Measurements from ENCODE around the gene GET4. TPM values are rescaled to one million over a fixed set of nuclear protein-coding genes. Genes with fewer than 3 reads are reported as not detected.
"Not testable (repeated sequence)": the region's sequence is repeated elsewhere in the genome, so short reads cannot be mapped to it uniquely, and the experiment has no call there.

Gene GET4
- total and polyA plus RNA-seq, 9 donors: 26.6 to 50.2 (median 41.1) TPM

DNA sequence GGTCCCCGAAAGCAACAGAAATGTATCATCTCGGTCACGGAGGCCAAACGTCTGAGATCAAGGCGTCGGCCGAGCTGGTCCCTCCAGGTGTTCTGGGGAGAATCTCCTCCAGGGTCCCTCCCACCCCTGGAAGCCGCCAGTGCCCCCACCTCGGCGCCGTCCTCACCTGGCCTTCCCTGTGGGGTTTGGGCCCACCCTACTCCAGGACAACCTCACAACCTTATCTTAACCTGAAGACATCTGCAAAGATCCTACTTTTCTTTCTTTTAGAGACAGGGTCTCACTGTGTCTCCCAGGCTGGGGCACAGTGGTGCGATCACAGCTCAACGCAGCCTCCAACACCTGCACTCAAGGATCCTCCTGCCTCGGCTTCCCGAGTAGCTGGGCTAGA, 44.7 kb downstream of the GET4 start:
- no peak for DNase-seq
- Histone ChIP-seq H3K4me3 (ENCODE audit: low read length) (no peak overlapping the region), H3K27ac (ENCODE audit: low read length) (no peak overlapping the region), H3K27me3 (ENCODE audit: control insufficient read depth, insufficient read depth, low read length) (no peaks in the 10 kb centered on the region), H3K9me3 (replicated peaks; ENCODE audit: control insufficient read depth, low read depth, low read length) (no peaks in the 10 kb centered on the region), H3K36me3 (ENCODE audit: control insufficient read depth, insufficient read depth, low read length) (no peaks in the 10 kb centered on the region), H3K4me1 (ENCODE audit: control insufficient read depth, insufficient read depth, low read length) (peaks cover 33% of the 10 kb centered on the region)
- WGBS (ENCODE audit: insufficient coverage): 89% methylated on average over 11 of the region's 15 CpGs

DNA sequence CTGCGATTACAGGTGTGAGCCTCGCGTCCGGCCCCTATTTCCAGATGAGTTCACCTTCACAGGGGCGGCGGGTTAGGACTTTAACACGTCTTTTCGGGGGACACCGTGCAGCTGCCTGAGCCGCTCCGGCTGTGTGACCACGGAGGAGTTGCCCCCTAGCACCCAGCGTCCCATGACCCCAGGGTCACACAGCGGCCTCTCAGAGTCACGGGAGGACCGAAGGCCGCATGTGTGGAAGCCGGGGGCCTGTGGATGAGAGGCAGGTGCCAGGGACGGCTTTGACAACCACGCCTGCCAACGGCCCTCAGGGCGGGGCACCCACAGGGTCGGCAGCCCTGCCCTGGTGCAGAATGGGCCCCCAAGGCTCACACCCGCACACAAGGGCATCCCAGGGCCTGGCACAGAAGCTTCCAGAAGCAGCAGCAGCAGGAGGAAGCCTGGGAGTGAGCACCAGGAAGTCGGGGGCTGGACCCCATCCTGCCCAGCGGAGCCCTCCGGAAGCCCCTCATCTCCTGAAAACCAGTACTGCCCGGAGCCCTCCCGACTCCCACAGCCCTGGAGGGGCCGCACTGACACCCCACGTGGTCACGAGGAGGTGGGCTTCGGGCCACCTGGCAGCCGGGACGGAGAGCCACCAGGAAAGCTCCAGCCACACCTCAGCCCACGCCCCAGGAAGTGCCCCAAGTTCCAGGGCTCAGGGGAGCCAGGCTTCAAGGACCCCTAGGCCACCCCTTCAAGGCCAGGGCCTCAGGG, 45.4 kb downstream of the GET4 start:
- Histone ChIP-seq H3K27me3 (ENCODE audit: control insufficient read depth, insufficient read depth, low read length) (no peaks in the 10 kb centered on the region), H3K27ac (ENCODE audit: low read length) (no peak overlapping the region), H3K36me3 (ENCODE audit: control insufficient read depth, insufficient read depth, low read length) (no peaks in the 10 kb centered on the region), H3K9me3 (replicated peaks; ENCODE audit: control insufficient read depth, low read depth, low read length) (no peaks in the 10 kb centered on the region), H3K4me3 (ENCODE audit: low read length) (no peak overlapping the region), H3K4me1 (ENCODE audit: control insufficient read depth, insufficient read depth, low read length) (peaks cover 28% of the 10 kb centered on the region)
- DNase-seq: no peak
- WGBS (ENCODE audit: insufficient coverage): 79% methylated on average over 35 of the region's 36 CpGs

DNA sequence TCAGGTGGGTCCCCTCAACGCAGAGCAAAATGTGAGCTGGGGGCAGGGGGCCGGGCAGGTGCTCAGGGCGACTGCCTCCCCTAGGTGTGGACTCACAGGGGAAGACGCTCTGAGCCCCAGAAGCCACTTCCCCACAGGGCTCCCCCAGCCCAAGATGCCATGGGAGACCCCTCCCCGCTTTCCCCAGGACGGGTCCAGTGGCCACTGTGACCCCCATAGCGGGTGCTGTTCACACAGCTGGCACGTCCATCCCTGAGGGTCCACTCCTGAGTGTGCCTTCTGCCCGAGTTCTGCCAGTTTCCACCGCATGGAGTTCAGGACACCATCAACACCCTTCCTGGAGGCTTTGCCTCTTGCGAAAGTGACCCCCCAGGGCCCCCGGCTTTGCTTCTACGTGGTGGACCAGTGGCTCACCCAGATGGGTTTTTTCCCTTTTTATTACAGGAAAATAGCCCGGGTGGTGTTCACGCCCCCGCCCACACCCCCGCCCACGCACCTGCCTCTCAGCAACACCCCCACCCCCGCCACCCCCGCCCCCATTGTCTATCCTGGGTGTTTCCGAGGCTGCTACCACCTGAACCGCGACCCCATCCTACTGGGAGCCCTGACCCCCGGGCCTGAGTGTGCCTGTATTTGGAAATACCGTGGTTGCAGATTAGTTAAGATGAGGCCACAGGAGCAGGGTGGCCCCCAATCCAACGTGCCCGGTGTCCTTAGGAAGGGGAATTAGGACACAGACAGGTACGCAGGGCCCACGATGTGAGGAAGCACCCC, 46.2 kb downstream of the GET4 start:
- H3K27ac ChIP-seq (ENCODE audit: low read length): no peak overlapping the region

DNA sequence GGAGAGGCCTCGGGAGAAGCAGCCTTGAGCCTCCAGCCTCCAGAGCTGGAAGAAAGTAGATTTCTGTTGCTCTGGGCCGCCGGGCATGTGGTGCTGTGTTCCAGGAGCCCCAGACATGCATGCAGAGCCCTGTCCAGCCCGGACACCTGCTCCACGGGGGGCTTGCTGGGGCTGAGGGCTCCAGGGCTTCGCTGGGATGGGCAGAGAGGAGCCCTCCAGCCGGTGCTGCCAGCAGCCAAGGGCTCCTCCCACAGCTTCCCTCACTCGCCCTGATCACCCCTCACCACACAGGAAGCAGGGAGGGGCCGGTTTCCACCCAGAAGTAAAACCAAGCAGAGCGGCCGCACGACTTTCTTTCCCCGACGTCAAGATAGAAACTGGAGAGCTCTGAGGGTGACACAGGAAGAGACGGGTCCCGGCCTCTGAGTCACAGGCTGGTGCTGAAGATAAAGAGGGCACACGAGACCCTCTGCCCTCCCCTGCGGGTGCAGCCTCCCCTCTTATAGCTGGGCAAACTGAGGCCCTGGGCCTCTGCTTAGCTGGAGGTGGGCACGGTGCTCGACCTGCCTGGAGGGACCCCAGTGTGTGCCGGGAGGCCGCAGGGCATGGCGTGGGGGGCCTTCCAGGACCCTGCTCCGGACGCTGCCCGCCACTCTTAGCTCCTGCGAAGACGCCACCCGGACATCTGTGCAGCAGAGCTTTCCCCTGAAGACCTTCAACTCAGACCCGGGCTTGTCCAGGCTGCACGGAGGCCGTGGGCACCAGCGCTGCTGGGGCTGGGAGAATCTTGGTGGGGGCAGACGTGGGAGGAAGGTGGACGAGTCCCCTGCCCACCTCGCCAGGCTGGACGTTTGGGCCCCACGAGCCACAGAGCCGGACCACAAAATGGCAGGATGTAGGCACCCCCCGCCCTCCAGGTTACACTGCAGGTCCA, 47.0 kb downstream of the GET4 start:
- peaks cover 29% of the 10 kb centered on the region for H3K4me1 ChIP-seq (ENCODE audit: control insufficient read depth, insufficient read depth, low read length)
- no peak overlapping the region for H3K4me3 ChIP-seq (ENCODE audit: low read length)
- H3K9me3 ChIP-seq (replicated peaks; ENCODE audit: control insufficient read depth, low read depth, low read length): no peaks in the 10 kb centered on the region
- no peaks in the 10 kb centered on the region for H3K36me3 ChIP-seq (ENCODE audit: control insufficient read depth, insufficient read depth, low read length)
- no peaks in the 10 kb centered on the region for H3K27me3 ChIP-seq (ENCODE audit: control insufficient read depth, insufficient read depth, low read length)
- peak; percentile 80 for DNase-seq
- H3K27ac ChIP-seq (ENCODE audit: low read length): peak overlapping the region; percentile 13
- WGBS (ENCODE audit: insufficient coverage): 49% methylated on average over 36 of the region's 40 CpGs

More for the DNA sequence above, 46.2 kb downstream of the GET4 start:
- no peak overlapping the region for H3K4me3 ChIP-seq (ENCODE audit: low read length)
- no peak for DNase-seq
- no peaks in the 10 kb centered on the region for H3K9me3 ChIP-seq (replicated peaks; ENCODE audit: control insufficient read depth, low read depth, low read length)
- H3K36me3 ChIP-seq (ENCODE audit: control insufficient read depth, insufficient read depth, low read length): no peaks in the 10 kb centered on the region
- peaks cover 28% of the 10 kb centered on the region for H3K4me1 ChIP-seq (ENCODE audit: control insufficient read depth, insufficient read depth, low read length)
- H3K27me3 ChIP-seq (ENCODE audit: control insufficient read depth, insufficient read depth, low read length): no peaks in the 10 kb centered on the region
- WGBS (ENCODE audit: insufficient coverage): 59% methylated on average over 20 of the region's 29 CpGs

DNA sequence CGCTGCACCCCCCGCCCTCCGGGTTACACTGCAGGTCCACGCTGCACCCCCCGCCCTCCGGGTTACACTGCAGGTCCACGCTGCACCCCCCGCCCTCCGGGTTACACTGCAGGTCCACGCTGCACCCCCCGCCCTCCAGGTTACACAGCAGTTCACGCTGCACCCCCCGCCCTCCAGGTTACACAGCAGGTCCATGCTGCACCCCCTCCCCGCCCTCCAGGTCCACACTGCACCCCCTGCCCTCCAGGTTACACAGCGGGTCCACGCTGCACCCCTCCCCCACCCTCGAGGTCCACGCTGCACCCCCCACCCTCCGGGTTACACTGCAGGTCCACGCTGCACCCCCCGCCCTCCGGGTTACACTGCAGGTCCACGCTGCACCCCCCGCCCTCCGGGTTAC, 47.7 kb downstream of the GET4 start:
- WGBS (ENCODE audit: insufficient coverage): 69% methylated on average over 3 of the region's 25 CpGs
- H3K4me3 ChIP-seq (ENCODE audit: low read length); H3K9me3 ChIP-seq (replicated peaks; ENCODE audit: control insufficient read depth, low read depth, low read length); DNase-seq; H3K27me3 ChIP-seq (ENCODE audit: control insufficient read depth, insufficient read depth, low read length); H3K27ac ChIP-seq (ENCODE audit: low read length); H3K36me3 ChIP-seq (ENCODE audit: control insufficient read depth, insufficient read depth, low read length): not testable (repeated sequence)
- peaks cover 35% of the 10 kb centered on the region for H3K4me1 ChIP-seq (ENCODE audit: control insufficient read depth, insufficient read depth, low read length)

DNA sequence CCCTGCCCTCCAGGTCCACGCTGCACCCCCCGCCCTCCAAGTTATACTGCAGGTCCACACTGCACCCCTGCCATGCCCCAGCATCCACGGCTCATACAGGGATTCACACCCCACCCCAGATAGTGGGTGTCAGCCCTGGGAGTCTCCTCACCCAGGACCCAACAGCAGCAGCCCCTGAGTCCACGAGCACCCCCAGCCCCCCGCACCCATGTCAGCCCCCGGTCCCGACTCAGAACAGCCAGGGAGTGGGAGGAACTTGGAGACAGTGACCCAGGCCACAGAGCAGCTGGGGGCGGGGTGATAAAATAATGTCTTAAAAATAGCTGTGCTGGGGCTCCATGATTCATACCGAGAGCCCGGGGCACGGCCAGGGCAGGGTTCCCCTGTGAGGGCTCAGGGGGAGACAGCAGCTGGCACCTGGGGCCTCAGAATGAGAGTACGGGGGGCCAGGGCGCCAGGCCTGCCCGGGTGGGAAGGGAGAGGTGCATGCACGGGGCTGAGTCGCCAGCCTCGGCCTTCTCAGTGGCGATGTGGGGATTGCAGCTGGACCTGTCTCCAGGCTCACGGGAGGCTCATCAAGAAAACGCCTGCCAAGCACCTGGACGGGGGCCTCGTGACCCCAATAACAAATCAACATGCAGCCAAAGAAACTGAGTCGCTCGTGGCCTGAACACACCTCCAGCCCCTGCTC, 48.3 kb downstream of the GET4 start:
- peak; percentile 66 for DNase-seq
- Histone ChIP-seq H3K27ac (ENCODE audit: low read length) (no peak overlapping the region), H3K4me1 (ENCODE audit: control insufficient read depth, insufficient read depth, low read length) (peaks cover 40% of the 10 kb centered on the region)

DNA sequence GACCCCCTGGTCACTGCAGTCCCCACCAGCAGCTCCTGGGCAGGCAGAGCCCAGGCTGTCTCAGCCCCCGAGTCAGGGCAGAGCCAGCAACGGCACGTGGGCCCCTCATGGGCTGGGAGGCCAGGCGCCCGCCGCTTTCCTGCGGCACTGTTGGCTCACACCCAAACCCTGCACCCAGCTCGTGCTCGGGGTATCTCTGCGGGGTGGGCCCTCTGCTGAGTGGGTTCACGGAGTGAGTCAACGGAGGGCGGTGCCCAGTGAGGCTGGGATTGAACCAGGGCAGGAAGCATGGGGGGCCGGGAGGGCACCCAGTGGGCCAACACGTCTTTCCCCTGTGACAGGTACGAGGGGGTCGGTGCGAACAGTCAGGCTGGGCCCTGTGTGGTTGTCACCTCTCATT, 49.2 kb downstream of the GET4 start:
- no peak for DNase-seq
- no peak overlapping the region for H3K4me3 ChIP-seq (ENCODE audit: low read length)
- no peaks in the 10 kb centered on the region for H3K36me3 ChIP-seq (ENCODE audit: control insufficient read depth, insufficient read depth, low read length)
- no peaks in the 10 kb centered on the region for H3K27me3 ChIP-seq (ENCODE audit: control insufficient read depth, insufficient read depth, low read length)
- peaks cover 40% of the 10 kb centered on the region for H3K4me1 ChIP-seq (ENCODE audit: control insufficient read depth, insufficient read depth, low read length)
- 78% methylated on average over 14 of the region's 18 CpGs for WGBS (ENCODE audit: insufficient coverage)
- no peak overlapping the region for H3K27ac ChIP-seq (ENCODE audit: low read length)
- no peaks in the 10 kb centered on the region for H3K9me3 ChIP-seq (replicated peaks; ENCODE audit: control insufficient read depth, low read depth, low read length)

More for the DNA sequence above, 48.3 kb downstream of the GET4 start:
- Histone ChIP-seq H3K4me3 (ENCODE audit: low read length) (no peak overlapping the region), H3K36me3 (ENCODE audit: control insufficient read depth, insufficient read depth, low read length) (no peaks in the 10 kb centered on the region), H3K27me3 (ENCODE audit: control insufficient read depth, insufficient read depth, low read length) (no peaks in the 10 kb centered on the region), H3K9me3 (replicated peaks; ENCODE audit: control insufficient read depth, low read depth, low read length) (no peaks in the 10 kb centered on the region)
- 31% methylated on average over 16 of the region's 24 CpGs for WGBS (ENCODE audit: insufficient coverage)

DNA sequence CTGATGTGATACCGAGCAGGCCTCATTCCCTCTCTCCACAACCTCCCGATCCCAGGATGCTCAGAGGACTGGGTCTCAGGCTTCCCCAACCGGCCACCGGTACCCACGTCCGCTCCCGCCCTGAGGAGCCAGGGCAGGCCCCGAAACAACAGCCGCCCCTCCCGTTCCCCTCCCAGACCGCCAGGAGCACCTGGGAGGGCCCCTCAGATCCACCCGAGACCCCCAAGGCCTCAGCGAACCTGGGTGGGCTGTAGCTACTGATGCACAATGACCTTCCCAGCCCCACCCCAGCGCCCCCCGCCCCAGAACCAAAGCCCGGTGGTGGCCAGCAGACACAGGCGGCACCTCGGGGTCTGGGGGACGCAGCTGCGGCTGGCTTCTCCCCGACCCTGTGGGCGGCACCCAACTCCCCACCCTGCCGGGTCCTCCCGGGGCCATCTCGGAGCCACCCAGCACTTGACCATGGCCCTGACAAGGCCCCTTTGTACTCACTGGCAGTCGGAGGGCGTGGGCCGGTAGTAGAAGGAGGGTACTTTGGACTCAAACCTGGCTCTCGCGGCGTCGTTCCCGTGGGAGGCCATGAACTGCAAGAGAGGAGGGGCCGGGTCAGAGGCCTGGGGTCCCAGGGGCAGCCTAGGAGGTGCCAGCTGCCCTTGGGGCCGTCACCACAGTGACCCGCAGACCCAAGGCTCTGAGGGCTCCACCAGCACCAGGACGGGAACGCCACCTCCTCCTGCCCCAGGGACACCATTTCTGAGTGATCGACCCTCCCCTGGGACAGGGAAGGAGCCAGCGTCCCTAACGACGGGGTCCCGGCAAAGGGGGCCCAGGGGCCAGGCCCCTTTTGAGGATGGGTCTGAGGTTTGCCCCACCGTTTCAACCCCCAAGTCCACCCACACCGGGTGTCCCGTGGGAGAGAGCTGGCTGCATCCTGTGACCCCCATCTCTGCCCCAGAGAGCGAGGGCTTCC, 50.0 kb downstream of the GET4 start:
- no peak for DNase-seq
- Histone ChIP-seq H3K36me3 (ENCODE audit: control insufficient read depth, insufficient read depth, low read length) (no peaks in the 10 kb centered on the region), H3K27ac (ENCODE audit: low read length) (no peak overlapping the region), H3K4me3 (ENCODE audit: low read length) (no peak overlapping the region), H3K4me1 (ENCODE audit: control insufficient read depth, insufficient read depth, low read length) (peaks cover 40% of the 10 kb centered on the region), H3K27me3 (ENCODE audit: control insufficient read depth, insufficient read depth, low read length) (no peaks in the 10 kb centered on the region), H3K9me3 (replicated peaks; ENCODE audit: control insufficient read depth, low read depth, low read length) (no peaks in the 10 kb centered on the region)
- 84% methylated on average over 27 of the region's 47 CpGs for WGBS (ENCODE audit: insufficient coverage)
